DND-41 (cell line): ENCODE results near the gene RABEPK.

ENCODE experiments used
- CTCF ChIP-seq: IDR thresholded peaks from 2 replicates; pipeline ENCODE4 v1.5.1; 2012; ENCODE audit warnings: borderline replicate concordance, low read length, moderate library complexity, mild to moderate bottlenecking; ENCODE audit not compliant: poor library complexity, severe bottlenecking; ENCODE audit errors: extremely low read depth
- EZH2 ChIP-seq: IDR thresholded peaks from 3 replicates; pipeline ENCODE4 v1.6.1; 2012; ENCODE audit warnings: borderline replicate concordance, low read depth, mild to moderate bottlenecking, moderate library complexity, low read length, inconsistent platforms; ENCODE audit not compliant: severe bottlenecking

DNA sequence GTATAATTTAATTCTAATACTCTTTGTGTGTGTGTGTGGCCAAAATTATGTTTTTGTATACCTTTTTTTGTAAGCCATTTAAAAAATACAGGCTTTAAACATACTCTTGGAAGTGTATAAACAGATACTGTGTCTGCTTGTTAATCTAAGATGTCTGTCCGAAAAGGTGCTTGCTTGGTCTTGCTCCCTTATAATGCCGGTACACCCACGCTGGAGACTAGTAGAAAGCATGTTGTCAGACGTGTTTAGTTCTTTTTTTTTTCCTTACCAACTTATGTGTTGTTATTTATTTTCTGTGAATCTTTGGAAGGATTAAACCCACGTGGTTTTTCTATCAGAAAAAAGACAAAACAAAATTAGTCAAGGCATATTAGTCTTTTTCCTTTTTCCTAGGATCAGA is 70.7 kb downstream of the RABEPK start:
- TF ChIP-seq CTCF: no peak
- TF ChIP-seq EZH2: no peak
